Smooth muscle cell of the umbilical artery (primary cell): ENCODE measurements around the gene PNMA8C. TPM values are rescaled to one million over a fixed set of nuclear protein-coding genes. Genes with fewer than 3 reads are reported as not detected.

Experiments
- total RNA-seq: library from RNA; depleted of rRNA; stranded (reverse); fragments of >200 nt; gene quantifications from 2 replicates; pipeline ENCODE4 v1.2.3, GENCODE V29; 2014

Gene PNMA8C
- 0.09 and 0.30 TPM in 2 replicates for total RNA-seq

DNA sequence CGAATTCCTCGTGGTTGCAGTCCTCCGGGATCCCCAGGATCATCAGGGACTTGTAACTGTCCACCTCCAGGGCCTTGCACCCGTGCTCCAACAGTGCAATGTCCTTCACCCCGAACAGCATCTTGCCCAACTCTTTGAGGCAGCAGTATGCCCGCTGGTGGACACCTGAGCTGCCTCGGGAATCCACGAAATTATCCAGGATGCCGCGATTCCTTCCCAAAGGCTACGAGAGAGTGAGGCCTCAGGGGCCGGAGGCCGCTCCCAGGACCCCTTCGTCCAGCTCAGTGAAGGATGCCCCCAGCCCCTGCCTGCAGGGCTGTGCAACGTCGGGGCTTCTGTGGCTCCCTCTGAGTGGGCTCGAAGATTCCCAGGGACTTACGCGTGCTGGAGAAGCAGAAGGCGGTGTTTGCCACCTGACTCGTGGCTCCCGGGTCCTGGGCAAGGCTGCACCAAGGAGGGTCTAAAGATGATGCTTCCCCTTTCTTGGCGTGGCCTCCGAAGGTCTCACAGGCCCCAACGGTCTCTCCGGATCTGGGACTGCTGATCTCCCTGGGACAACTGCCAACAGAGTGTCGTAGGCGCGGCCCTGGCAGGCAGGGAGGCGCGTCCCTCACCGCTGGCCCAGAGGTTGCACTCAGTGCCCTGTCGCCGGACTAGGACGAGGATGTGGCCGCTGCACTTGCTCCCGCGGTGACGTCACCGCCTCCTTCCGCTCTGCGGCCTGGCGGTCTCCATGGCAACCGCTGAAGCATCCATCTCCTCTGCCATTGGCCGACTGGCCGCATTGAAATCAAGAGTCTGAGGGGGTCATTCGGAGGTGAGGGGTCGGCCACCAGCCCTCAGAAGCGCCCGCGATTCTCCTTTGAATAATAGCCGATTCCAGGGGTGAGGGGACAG, at the start of gene PNMA8C:
PNMA8C (minus strand) TSS at position 698 of the 897 bp plus-strand sequence; CDS start at position 121, 577 bp downstream.

DNA sequence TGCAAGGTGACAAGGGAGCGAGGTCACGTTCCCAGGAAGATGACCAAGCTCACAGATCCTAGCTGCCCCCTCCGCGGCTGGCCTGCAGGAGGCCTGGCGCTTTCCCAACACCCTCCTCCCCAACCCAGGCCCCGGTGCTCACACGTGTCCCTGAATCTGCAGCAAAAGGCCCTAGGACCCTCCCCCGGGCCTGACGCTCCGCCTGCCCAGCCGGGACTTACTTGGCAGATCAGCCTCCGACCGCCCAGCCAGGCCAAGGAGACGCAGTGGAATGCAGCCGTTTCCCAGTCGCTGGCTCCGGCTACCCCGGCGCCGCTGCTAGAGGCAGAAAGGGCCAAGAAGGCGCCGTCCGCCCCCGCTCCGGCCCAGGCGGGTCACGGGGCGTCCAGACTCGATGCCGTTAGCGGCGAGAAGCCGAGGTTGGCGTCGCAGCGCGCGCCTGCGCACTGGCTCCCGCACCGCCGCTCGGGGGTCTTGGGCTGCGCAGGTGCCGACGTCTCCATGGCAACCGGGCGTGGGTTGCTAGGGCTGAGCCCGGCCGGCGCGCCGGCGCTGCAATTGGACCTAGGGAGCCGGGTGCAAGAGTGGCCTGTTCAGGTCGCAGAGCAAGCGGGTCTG, 42.5 kb upstream of the PNMA8C start, which contains the start of gene PNMA8A:
PNMA8A (minus strand) TSS at position 448 of the 618 bp plus-strand sequence. CDS start 528 bp downstream, outside the sequence.

DNA sequence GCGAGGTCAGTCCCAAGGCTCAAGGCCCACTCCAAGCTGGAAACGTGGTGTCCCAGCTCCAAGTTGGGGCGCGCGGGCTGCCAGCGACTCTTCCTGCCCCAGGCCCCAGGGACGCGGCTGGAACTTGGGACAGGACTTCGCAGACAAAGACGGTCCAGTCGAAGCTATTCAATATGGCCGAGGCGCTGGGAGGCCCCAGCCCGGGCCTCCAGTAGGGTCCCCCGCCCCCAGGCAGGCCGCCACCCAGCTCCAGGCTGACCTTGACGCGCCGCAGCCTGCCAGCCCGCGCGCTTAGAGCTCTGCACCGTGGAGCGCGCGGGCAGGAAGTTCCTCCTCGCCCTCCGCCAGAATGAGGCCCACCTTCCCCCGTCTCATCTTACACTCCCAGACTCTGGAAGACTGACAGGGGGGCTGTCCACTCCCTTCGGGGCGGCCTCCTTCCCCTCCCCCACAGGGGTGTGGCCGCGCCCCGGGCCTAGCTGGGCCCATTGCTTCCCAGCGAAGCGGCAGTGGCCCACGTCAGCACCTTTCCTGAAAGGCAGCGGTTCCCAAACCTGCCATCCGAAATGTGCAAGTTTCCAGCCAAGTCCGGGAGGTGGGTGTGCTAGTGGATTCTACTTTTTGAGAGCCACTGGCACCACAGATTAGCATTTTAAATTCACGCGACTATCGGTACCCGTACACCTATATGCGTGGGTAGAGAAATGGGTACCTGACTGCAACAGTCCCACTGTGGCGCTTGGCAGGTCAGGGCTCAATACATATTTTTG, 15.3 kb downstream of the PNMA8C start, which contains the start of gene CCDC8:
CCDC8 (minus strand) TSS at position 303 of the 770 bp plus-strand sequence. CDS start 754 bp downstream, outside the sequence.

Other genes starting within 250 kb of the PNMA8C start
- gene IGFL1, start 199.2 kb downstream of the PNMA8C start, total RNA-seq: not detected in 2 replicates
- 2.4 and 6.5 TPM in 2 replicates for gene HIF3A, start 131.9 kb downstream of the PNMA8C start, total RNA-seq
- 35.3 and 57.0 TPM in 2 replicates for gene PPP5C, start 81.8 kb downstream of the PNMA8C start, total RNA-seq
- gene CCDC8, start 15.4 kb downstream of the PNMA8C start, total RNA-seq: 25.0 and 30.0 TPM in 2 replicates
- 2.8 and 16.3 TPM in 2 replicates for gene PNMA8A, start 42.6 kb upstream of the PNMA8C start, total RNA-seq
- 0.60 and 1.2 TPM in 2 replicates for gene PNMA8B, start 66.9 kb upstream of the PNMA8C start, total RNA-seq
- 146 and 342 TPM in 2 replicates for gene CALM3, start 172.4 kb upstream of the PNMA8C start, total RNA-seq
- gene PTGIR, start 196.2 kb upstream of the PNMA8C start, total RNA-seq: 6.8 and 9.1 TPM in 2 replicates
- not detected in 2 replicates for gene GNG8, start 207.3 kb upstream of the PNMA8C start, total RNA-seq
- 2.2 and 5.0 TPM in 2 replicates for gene DACT3, start 232.2 kb upstream of the PNMA8C start, total RNA-seq